CD1c-positive myeloid dendritic cell (primary cell): ENCODE data around the gene LYZL2.
A peak's percentile ranks its signal among the peaks of the same experiment; 100 is the strongest.
"Not testable (repeated sequence)": the region's sequence is repeated elsewhere in the genome, so short reads cannot be mapped to it uniquely, and the experiment has no call there.

ENCODE experiments used
- DNase-seq: peaks from one replicate; pipeline ENCODE4 v3.0.0-alpha.2; 2016; ENCODE audit errors: extremely low spot score

Gene LYZL2

GRCh38 chr10:30629653-30630052, at the start of gene LYZL2:
TSS of gene LYZL2 (minus strand) at chr10:30629753. CDS start at chr10:30626915, 2,838 bp downstream.
- no peak for DNase-seq

GRCh38 chr10:30677616-30678015, 48.1 kb upstream of the LYZL2 start:
- DNase-seq: not testable (repeated sequence)

GRCh38 chr10:30677146-30677545, 47.6 kb upstream of the LYZL2 start:
- DNase-seq: not testable (repeated sequence)

DNA sequence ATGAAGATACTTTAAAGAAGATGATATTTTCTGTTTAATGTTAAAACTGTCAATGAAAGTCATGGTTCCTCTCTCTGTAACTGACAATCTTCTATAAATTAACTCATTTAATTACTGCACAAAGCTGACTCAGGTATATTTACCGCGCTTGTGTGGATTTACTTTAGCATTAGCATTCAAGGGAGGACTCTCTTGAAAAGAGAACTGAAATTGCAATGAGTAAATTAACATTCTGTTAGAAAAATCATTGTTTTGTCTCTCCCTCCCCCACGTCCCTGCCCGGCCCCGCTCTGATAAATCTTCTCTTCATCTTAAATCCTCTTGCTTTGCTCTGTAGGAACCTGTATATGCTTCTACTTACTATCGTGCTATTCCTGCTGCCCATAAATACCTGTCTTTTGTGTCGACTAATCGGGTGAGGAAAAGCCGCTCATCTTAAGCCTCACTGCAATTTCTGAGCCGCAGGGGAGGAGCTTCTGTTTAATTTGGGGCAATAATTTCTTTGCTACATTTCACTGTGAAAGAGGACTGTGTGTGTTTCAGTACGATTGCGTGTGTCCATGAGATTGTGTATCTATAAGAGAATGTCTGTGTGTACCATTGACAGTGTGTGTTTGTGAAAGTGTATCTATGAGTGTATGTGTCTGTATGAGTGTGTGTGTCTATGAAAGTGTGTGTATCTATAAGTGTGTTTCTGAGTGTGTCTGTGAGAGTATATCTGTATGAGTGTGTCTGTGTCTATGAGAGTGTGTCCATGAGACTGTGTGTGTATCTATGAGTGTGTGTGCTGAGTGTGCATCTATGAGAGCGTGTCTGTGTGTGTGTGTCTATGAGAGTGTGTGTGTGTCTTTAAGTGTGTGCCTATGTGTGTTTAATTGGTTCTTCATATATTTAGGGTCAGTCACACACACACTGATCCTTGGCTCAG, 46.5 kb upstream of the LYZL2 start:
- DNase-seq: no peak

GRCh38 chr10:30674796-30675195, 45.2 kb upstream of the LYZL2 start:
- DNase-seq: no peak

GRCh38 chr10:30673262-30673661, 43.7 kb upstream of the LYZL2 start:
- DNase-seq: not testable (repeated sequence)

GRCh38 chr10:30672338-30672737, 42.8 kb upstream of the LYZL2 start:
- DNase-seq: not testable (repeated sequence)

GRCh38 chr10:30671026-30671616, 41.6 kb upstream of the LYZL2 start:
- DNase-seq: peak; percentile 76

DNA sequence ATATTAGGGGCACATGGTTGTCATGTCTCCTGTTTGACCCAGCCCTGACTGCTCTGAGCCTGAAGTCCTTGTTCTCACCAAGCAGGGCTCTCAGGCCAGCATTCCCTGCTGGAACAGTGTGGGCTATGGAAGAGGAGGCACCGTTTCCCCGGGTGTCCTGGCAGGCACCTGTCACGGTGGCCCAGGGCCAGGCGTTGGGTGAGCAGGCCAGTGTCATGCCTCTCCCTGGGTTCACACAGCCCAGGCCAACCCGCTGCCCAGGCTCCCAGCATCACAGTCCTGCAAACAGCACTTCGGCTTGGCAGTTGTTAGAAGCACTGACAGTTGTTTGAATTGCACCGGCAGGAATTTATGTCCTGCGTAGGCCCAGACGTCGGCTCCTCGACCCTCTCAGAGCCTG, 38.4 kb upstream of the LYZL2 start:
- not testable (repeated sequence) for DNase-seq

- DNase-seq: peak; percentile 59
Observed at GRCh38 chr10:30663403-30663802, 33.9 kb upstream of the LYZL2 start.

DNA sequence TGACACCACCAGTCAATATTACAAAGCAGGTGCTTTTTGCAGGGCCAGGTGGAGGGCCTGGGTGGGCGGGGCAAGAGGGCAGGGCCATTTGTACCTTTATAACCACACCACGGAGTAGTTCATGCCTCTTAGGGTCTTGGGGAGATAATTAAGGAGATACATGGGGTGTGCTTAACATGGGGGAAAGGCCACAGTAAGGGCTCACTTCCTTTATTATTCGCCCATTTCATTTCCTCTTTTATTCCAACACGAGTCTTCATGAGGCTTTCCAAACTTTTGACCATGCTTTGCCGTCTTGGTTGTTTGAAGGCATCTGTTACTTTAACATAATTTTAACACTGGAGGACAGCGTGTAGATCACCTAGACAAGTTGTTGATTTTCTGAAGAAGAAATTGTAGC, 33.3 kb upstream of the LYZL2 start:
- peak; percentile 77 for DNase-seq

DNA sequence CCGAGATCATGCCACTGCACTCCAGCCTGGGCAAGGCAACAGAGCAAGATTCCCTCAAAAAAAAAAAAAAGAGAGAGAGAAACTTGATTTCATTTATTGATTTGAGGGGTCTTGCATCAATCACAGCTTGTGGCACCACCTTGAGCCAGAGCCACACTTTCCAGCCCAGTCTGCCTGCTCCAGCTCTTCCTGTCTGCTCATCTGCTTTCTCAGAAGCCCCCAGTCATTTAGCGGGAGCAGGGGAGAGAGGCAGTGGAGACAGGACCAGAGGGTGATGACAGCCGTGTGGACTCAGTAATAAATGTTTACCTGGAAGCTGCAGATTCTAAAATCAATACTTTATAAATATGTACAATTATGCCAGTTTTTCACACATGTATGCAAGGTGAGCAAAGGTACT, 30.8 kb upstream of the LYZL2 start:
- DNase-seq: not testable (repeated sequence)

DNA sequence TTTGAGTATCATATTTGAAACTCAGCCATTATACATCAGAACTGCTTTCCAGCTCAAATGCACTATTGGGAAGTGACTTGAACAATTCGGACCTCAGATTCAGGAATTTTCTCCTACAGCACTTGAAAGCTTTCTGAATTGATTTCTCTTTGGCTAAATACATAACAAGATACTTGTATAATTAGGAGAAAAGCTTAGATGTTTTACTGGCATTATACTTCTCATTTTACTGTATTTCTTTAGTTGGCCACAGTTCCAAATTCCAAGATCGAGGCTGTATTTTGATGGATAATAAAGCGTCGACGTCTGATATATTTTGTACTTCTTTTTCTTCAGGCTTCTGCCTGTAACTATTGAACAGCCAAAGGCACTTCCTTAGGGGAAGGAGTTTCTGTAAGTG, 26.7 kb upstream of the LYZL2 start:
- DNase-seq: no peak

- DNase-seq: not testable (repeated sequence)
Observed at GRCh38 chr10:30655001-30655400, 25.4 kb upstream of the LYZL2 start.

- peak; percentile 84 for DNase-seq
Observed at GRCh38 chr10:30651470-30652397, 22.2 kb upstream of the LYZL2 start.

DNA sequence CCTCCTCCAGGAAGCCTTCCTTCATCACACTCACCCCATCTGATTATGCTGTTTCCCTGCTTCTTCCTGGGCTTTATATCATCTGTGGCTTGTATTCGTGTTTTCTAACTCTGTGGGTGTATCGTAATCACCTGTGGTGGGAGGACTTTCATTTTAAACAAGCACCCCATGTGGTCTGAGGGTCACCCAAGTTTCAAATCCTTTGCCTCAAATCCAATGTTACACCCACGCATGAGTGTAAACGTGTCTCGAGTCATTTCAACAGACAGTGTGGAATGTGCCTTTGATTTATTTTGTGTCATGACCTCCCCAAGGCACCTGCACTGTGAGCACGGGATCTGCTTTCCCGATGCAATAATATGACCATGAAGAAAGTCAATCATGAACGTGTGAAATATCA, 17.5 kb upstream of the LYZL2 start:
- DNase-seq: no peak

DNA sequence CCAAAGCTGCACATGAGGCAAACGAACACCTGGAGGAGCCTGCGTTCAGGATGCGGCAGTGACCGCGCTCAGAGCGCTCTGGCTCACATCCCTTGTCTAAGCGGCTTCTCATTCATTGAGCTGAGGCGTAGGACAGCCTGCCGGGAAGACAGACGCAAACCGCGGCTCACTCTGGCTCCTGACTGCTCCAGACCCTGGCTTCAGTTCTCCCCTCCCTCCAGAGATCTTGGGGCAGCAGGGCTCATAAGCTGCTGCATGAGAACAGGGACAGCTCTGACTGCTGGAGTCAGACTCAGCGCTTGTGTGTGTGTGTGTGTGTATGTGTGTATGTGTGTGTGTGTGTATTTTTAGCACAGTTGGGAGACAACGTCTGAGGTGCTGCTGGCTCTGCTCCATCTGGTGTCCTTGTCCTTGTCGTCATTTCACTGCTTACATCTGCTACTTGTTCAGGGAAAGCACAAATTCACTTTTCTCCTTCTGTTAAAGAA, 15.8 kb upstream of the LYZL2 start:
- no peak for DNase-seq

DNA sequence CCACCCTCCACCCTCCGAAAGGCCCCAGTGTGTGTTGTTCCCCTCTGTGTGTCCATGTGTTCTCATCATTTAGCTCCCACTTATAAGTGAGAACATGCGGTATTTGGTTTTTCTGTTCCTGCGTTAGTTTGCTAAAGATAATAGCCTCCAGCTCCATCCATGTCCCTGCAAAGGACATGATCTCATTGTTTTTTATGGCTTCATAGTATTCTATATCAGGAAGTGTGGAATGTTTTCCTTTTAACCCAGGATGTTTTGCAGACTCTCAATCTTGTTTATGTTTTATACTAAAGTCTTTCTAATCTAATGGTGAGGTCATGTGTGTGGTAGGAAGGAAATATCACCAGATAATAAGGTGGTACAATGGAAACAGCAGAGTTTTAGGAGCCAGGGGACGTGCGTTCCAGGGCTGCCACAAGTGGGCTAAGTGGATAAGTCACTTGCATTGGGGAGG, 14.9 kb upstream of the LYZL2 start:
- DNase-seq: not testable (repeated sequence)

- not testable (repeated sequence) for DNase-seq
Observed at GRCh38 chr10:30643557-30644199, 14.1 kb upstream of the LYZL2 start.

DNA sequence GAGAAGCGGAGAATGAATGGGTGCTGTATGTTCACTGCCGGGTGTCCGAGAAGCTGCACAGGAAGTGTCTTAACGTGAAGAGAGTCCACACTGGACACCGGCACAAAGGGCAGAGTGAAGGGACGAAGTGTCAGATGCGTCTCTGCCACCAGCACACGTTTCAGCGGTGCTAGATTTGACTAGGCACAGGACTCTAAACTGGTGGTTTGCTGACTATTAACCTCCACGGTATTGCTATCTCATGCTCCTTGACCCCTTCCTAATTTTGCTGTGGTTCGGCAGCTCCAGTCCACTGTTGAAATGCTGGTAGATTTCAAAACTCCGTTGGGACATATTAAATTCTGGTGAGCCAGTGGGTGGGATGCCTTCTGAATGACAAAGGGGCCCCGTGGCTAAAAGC, 13.3 kb upstream of the LYZL2 start:
- DNase-seq: not testable (repeated sequence)
